IMR-90 (cell line): ENCODE results near the gene HEATR3. TPM values are rescaled to one million over a fixed set of nuclear protein-coding genes. Genes with fewer than 3 reads are reported as not detected.

Experiments used
- ATAC-seq: fragments of 200-7000 bp; cut with Tn5 transposase; 2 replicates; pipeline ENCODE4 v1.9.1; 2020; ENCODE audit warnings: low read depth, mild to moderate bottlenecking, moderate library complexity
- BruUV-seq: library from RNA; stranded (reverse); fragments of 400-500 nt; replicated peaks from 2 replicates; lab custom pipeline; 2021; lab: Mats Ljungman, UMichigan
- CTCF ChIA-PET: fragments of 300-600 bp; formaldehyde crosslinking; extraction: SDS; loops from one replicate; lab custom pipeline; 2021; ENCODE audit warnings: antibody characterized with exemption; lab: Yijun Ruan, JAX
- POLR2A ChIA-PET: fragments of 300-600 bp; sonication (Branson Sonifier 250); formaldehyde crosslinking; loops from one replicate; lab custom pipeline; 2022; ENCODE audit warnings: antibody characterized with exemption; ENCODE audit not compliant: unreplicated experiment; lab: Charles Lee
- DNase-seq: peaks from one replicate; pipeline ENCODE4 v3.0.0; 2013
- H2AFZ ChIP-seq: replicated peaks from 2 replicates; pipeline ENCODE3; 2013; ENCODE audit warnings: low read length, mild to moderate bottlenecking; ENCODE audit not compliant: poor library complexity
- H2AK5ac ChIP-seq: 2 replicates; pipeline ENCODE4 v1.6.1; 2013; ENCODE audit warnings: low read depth, low read length, inconsistent platforms
- H2AK9ac ChIP-seq: replicated peaks from 2 replicates; pipeline ENCODE3; 2013; ENCODE audit warnings: mild to moderate bottlenecking, low read depth, low read length, moderate library complexity; ENCODE audit not compliant: poor library complexity
- H2BK120ac ChIP-seq: 2 replicates; pipeline ENCODE4 v1.6.1; 2013; ENCODE audit warnings: low read depth, low read length, inconsistent platforms
- H2BK15ac ChIP-seq: 3 replicates; pipeline ENCODE4 v1.6.1; 2013; ENCODE audit warnings: low read depth, low read length, inconsistent platforms
- H2BK20ac ChIP-seq: 2 replicates; pipeline ENCODE4 v1.6.1; 2013; ENCODE audit warnings: low read depth, mild to moderate bottlenecking, inconsistent platforms, low read length, moderate library complexity
- H2BK5ac ChIP-seq: 2 replicates; pipeline ENCODE4 v1.6.1; 2013; ENCODE audit warnings: mild to moderate bottlenecking, low read depth, low read length, inconsistent platforms; ENCODE audit not compliant: poor library complexity, severe bottlenecking
- H3K14ac ChIP-seq: replicated peaks from 2 replicates; pipeline ENCODE4 v1.6.1; 2013; ENCODE audit warnings: low read depth, low read length, inconsistent platforms
- H3K18ac ChIP-seq: 2 replicates; pipeline ENCODE4 v1.6.1; 2013; ENCODE audit warnings: low read depth, low read length, control low read depth
- H3K23ac ChIP-seq: 2 replicates; pipeline ENCODE4 v1.6.1; 2013; ENCODE audit warnings: low read depth, low read length, inconsistent platforms
- H3K27ac ChIP-seq: 2 replicates; pipeline ENCODE4 v1.5.1; 2013; ENCODE audit warnings: mild to moderate bottlenecking, control low read depth, low read length; ENCODE audit not compliant: insufficient read depth
- H3K27me3 ChIP-seq: 2 replicates; pipeline ENCODE4 v1.6.1; 2013; ENCODE audit warnings: low read length; ENCODE audit not compliant: control insufficient read depth, insufficient read depth
- H3K36me3 ChIP-seq: 2 replicates; pipeline ENCODE4 v1.6.1; 2013; ENCODE audit warnings: low read length, mixed read lengths; ENCODE audit not compliant: control insufficient read depth, insufficient read depth
- H3K4ac ChIP-seq: 2 replicates; pipeline ENCODE4 v1.6.1; 2013; ENCODE audit warnings: low read depth, low read length, inconsistent platforms
- H3K4me1 ChIP-seq: 2 replicates; pipeline ENCODE4 v1.6.1; 2013; ENCODE audit warnings: low read length, mixed read lengths; ENCODE audit not compliant: control insufficient read depth, insufficient read depth
- H3K4me2 ChIP-seq: 2 replicates; pipeline ENCODE4 v1.6.1; 2013; ENCODE audit warnings: low read depth, mild to moderate bottlenecking, control low read depth, low read length, moderate library complexity
- H3K4me3 ChIP-seq: 2 replicates; pipeline ENCODE4 v1.5.1; 2013; ENCODE audit warnings: low read depth, mild to moderate bottlenecking, control low read depth, low read length, moderate library complexity; ENCODE audit not compliant: insufficient read depth
- H3K56ac ChIP-seq: 2 replicates; pipeline ENCODE4 v1.6.1; 2013; ENCODE audit warnings: low read length, inconsistent platforms; ENCODE audit not compliant: insufficient read depth; ENCODE audit errors: extremely low read depth
- H3K79me1 ChIP-seq, 2 experiments: 2 replicates each; pipeline ENCODE4 v1.6.1; 2013; ENCODE audit warnings: low read length in 2 of 2, inconsistent platforms in 1 of 2, low read depth in 1 of 2
- H3K9ac ChIP-seq: 2 replicates; pipeline ENCODE4 v1.6.1; 2013; ENCODE audit warnings: low read depth, low read length, control low read depth
- H3K9me1 ChIP-seq: 2 replicates; pipeline ENCODE4 v1.6.1; 2013; ENCODE audit warnings: low read length, inconsistent platforms; ENCODE audit not compliant: insufficient read depth
- H3K9me3 ChIP-seq: 2 replicates; pipeline ENCODE4 v1.6.1; 2013; ENCODE audit warnings: low read length; ENCODE audit not compliant: control insufficient read depth, insufficient read depth
- H4K20me1 ChIP-seq: 2 replicates; pipeline ENCODE4 v1.6.1; 2013; ENCODE audit warnings: low read length, inconsistent platforms; ENCODE audit not compliant: insufficient read depth
- H4K5ac ChIP-seq: 2 replicates; pipeline ENCODE4 v1.6.1; 2013; ENCODE audit warnings: mild to moderate bottlenecking, low read depth, low read length, control low read depth
- H4K8ac ChIP-seq, 2 experiments: 2 replicates each; pipeline ENCODE4 v1.6.1; 2013; ENCODE audit warnings: low read depth in 2 of 2, low read length in 2 of 2, control low read depth in 1 of 2, inconsistent platforms in 1 of 2
- H4K91ac ChIP-seq: 2 replicates; pipeline ENCODE4 v1.6.1; 2013; ENCODE audit warnings: low read depth, low read length, inconsistent platforms; ENCODE audit not compliant: insufficient read depth
- BHLHE40 ChIP-seq: fragments of 150-350 bp; IDR thresholded peaks from 2 replicates; pipeline ENCODE4 v1.6.1; 2016; ENCODE audit warnings: mild to moderate bottlenecking, low read depth, low read length
- CEBPB ChIP-seq: IDR thresholded peaks from 2 replicates; pipeline ENCODE4 v1.6.1; 2012; ENCODE audit warnings: low read depth, low read length, improper control_type of control experiment
- CHD1 ChIP-seq: IDR thresholded peaks from 2 replicates; pipeline ENCODE4 v1.6.1; 2012; ENCODE audit warnings: low read depth, low read length, improper control_type of control experiment
- FOS ChIP-seq: fragments of 150-350 bp; IDR thresholded peaks from 2 replicates; pipeline ENCODE4 v1.6.1; 2016; ENCODE audit warnings: low read depth, low read length
- MAZ ChIP-seq: IDR thresholded peaks from 2 replicates; pipeline ENCODE4 v1.6.1; 2012; ENCODE audit warnings: low read depth, mild to moderate bottlenecking, low read length, improper control_type of control experiment, moderate library complexity, borderline replicate concordance
- MXI1 ChIP-seq: IDR thresholded peaks from 2 replicates; pipeline ENCODE4 v1.6.1; 2012; ENCODE audit warnings: low read depth, mild to moderate bottlenecking, low read length, moderate library complexity, borderline replicate concordance
- NFE2L2 ChIP-seq: fragments of 150-350 bp; IDR thresholded peaks from 2 replicates; pipeline ENCODE4 v1.6.1; 2016; ENCODE audit warnings: low read depth, mild to moderate bottlenecking, low read length
- POLR2A ChIP-seq: IDR thresholded peaks from 2 replicates; pipeline ENCODE4 v1.6.1; 2012; ENCODE audit warnings: mild to moderate bottlenecking, low read depth, low read length
- RAD21 ChIP-seq: IDR thresholded peaks from 2 replicates; pipeline ENCODE4 v1.6.1; 2012; ENCODE audit warnings: low read length, improper control_type of control experiment
- RCOR1 ChIP-seq: IDR thresholded peaks from 2 replicates; pipeline ENCODE4 v1.6.1; 2012; ENCODE audit warnings: mild to moderate bottlenecking, low read length, improper control_type of control experiment; ENCODE audit not compliant: insufficient replicate concordance
- RFX5 ChIP-seq: IDR thresholded peaks from 2 replicates; pipeline ENCODE4 v1.8.0; 2012; ENCODE audit warnings: low read depth, mild to moderate bottlenecking, low read length, moderate library complexity
- SMC3 ChIP-seq: fragments of 150-350 bp; IDR thresholded peaks from 2 replicates; pipeline ENCODE4 v1.6.1; 2016; ENCODE audit warnings: low read depth, mild to moderate bottlenecking, antibody characterized with exemption, low read length, moderate library complexity
- WGBS, 2 experiments: methylation state at CpG; one replicate each; pipeline versions ENCODE4 v1.1.5 to v1.1.7; 2013; ENCODE audit warnings: missing lambda C conversion rate in 2 of 2; ENCODE audit not compliant: insufficient read length in 1 of 2; ENCODE audit errors: extremely low coverage in 2 of 2; 5-methylcytosine and 5-hydroxymethylcytosine counted together
- dilution Hi-C: fragments of 300-500 bp; cut with HindIII; formaldehyde crosslinking; loops from one replicate; pipeline ENCODE4 v1.14.3; 2018; ENCODE audit warnings: low sequenced_read_pairs; ENCODE audit not compliant: unreplicated experiment
- in situ Hi-C: fragments of 300-500 bp; cut with MboI; formaldehyde crosslinking; loops from 3 replicates; pipeline ENCODE4 v1.14.3; 2019; ENCODE audit warnings: low sequenced_read_pairs, inconsistent platforms, mixed read lengths
- intact Hi-C: fragments of 100-400 bp; cut with micrococcal nuclease; formaldehyde crosslinking; loops from 2 replicates; pipeline ENCODE4 v1.10.0; 2022
- polyA plus RNA-seq, 3 experiments: library from polyadenylated mRNA; depleted of rRNA; stranded (reverse); fragments of >200 nt; gene quantifications; 2 replicates each; pipeline ENCODE4 v1.2.3, GENCODE V29; 2012; ENCODE audit warnings: low replicate concordance in 1 of 3
- total RNA-seq: library from RNA; depleted of rRNA; stranded (reverse); fragments of >200 nt; gene quantifications from 2 replicates; pipeline ENCODE4 v1.2.3, GENCODE V29; 2012
- TF ChIP-seq, protein P1 (sequence below): conservative IDR thresholded peaks from 2 replicates; pipeline ENCODE4 v1.5.1; 2012; ENCODE audit warnings: mild to moderate bottlenecking, low read depth, low read length, improper control_type of control experiment

HEATR3 gene
- total and polyA plus RNA-seq, 2 of the 4 experiments (the other 2 are of a cell fraction): 9.4 to 21.1 TPM

DNA sequence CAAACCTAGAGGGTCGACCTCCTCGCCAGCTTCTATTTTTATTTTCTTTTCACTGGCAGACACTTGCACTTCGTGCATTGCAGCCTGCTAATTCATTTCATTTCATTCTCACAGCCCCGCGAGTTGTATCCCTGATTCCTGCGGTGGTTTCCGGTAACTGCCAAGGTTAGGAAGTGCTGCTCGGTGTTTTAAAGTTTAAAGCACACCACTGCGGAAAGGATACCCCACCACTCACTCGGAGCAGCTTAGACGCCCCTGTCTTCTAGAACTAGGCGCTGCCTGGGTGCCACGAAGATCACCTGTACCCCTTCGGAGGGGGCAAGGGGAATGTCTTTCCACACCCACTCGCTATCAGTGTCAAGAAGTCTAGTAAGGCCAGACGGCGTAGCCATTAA is 40.2 kb upstream of the HEATR3 start:
- H3K4me3 ChIP-seq: peak overlapping the region; percentile 100
- H3K9me1 ChIP-seq: no peaks in the 10 kb centered on the region
- peaks cover 2% of the 10 kb centered on the region; the same call in 1 of the 2 replicates for H3K27me3 ChIP-seq
- peak overlapping the region; percentile 95 for H3K9ac ChIP-seq
- peak overlapping the region; percentile 71 for H3K4ac ChIP-seq
- peak overlapping the region; percentile 38 for H3K14ac ChIP-seq
- H3K18ac ChIP-seq: no peak overlapping the region
- no peak overlapping the region; the same call in 1 of the 2 replicates for H4K91ac ChIP-seq
- peak overlapping the region; percentile 51 for H2BK5ac ChIP-seq
- no peaks in the 10 kb centered on the region for H3K4me1 ChIP-seq
- H4K20me1 ChIP-seq: no peaks in the 10 kb centered on the region; the same call in 1 of the 2 replicates
- peak overlapping the region; percentile 53 to 59; a peak in 2 of 4 replicates for H4K8ac ChIP-seq
- dilution Hi-C loops: no loop called here
- H2BK120ac ChIP-seq: no peak overlapping the region
- H2AK9ac ChIP-seq: peak overlapping the region; percentile 84
- H3K56ac ChIP-seq: no peak overlapping the region; the same call in 1 of the 2 replicates
- no TSS peak for BruUV-seq
- 9% methylated on average over 4 of the region's 17 CpGs; no CpG with 5 or more reads in 1 of the 2 experiments for WGBS, 2 experiments
- H3K4me2 ChIP-seq: peak overlapping the region; percentile 88
- H2AK5ac ChIP-seq: peak overlapping the region; percentile 7; the same call in 1 of the 2 replicates
- peaks cover 7 to 24% of the 10 kb centered on the region in 2 experiments; a peak in 3 of 4 replicates for H3K79me1 ChIP-seq
- peak overlapping the region; percentile 79 for H3K23ac ChIP-seq
- DNase-seq (no peak), ATAC-seq (peak; percentile 4)
- H3K9me3 ChIP-seq: no peaks in the 10 kb centered on the region
- intact Hi-C loops: loop anchor here (1.0 to 5.0 kb wide), 6 partner anchors 137 to 781 kb away; partner anchors contain the start of gene BRD7
- ChIA-PET POLR2A (interaction anchor here (0.5 kb wide), 1 partner anchor 1813 kb away, joined by 4 read pairs; no protein-coding TSS in a partner anchor), CTCF (interaction anchor here (0.5 to 4.1 kb wide), 33 partner anchors 8 to 1100 kb away, joined by 3 to 54 read pairs (median 3); no protein-coding TSS in a partner anchor)
- no peak overlapping the region for H2BK20ac ChIP-seq
- H4K5ac ChIP-seq: peak overlapping the region; percentile 40
- peak overlapping the region; percentile 34 for H3K27ac ChIP-seq
- in situ Hi-C loops: no loop called here
- H2AFZ ChIP-seq: peak overlapping the region; percentile 97
- H3K36me3 ChIP-seq: peaks cover 4% of the 10 kb centered on the region
- no peak for TF ChIP-seq BHLHE40
- TF ChIP-seq RCOR1: no peak
- TF ChIP-seq SMC3: no peak
- TF ChIP-seq, protein P1, sequence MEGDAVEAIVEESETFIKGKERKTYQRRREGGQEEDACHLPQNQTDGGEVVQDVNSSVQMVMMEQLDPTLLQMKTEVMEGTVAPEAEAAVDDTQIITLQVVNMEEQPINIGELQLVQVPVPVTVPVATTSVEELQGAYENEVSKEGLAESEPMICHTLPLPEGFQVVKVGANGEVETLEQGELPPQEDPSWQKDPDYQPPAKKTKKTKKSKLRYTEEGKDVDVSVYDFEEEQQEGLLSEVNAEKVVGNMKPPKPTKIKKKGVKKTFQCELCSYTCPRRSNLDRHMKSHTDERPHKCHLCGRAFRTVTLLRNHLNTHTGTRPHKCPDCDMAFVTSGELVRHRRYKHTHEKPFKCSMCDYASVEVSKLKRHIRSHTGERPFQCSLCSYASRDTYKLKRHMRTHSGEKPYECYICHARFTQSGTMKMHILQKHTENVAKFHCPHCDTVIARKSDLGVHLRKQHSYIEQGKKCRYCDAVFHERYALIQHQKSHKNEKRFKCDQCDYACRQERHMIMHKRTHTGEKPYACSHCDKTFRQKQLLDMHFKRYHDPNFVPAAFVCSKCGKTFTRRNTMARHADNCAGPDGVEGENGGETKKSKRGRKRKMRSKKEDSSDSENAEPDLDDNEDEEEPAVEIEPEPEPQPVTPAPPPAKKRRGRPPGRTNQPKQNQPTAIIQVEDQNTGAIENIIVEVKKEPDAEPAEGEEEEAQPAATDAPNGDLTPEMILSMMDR: no peak
- TF ChIP-seq CEBPB: no peak
- no peak for TF ChIP-seq MXI1
- no peak for TF ChIP-seq NFE2L2
- TF ChIP-seq POLR2A: no peak
- no peak for TF ChIP-seq MAZ
- TF ChIP-seq CHD1: no peak
- no peak for TF ChIP-seq RAD21
- TF ChIP-seq RFX5: no peak
- TF ChIP-seq FOS: no peak
- no peak overlapping the region for H2BK15ac ChIP-seq
